ENCODE data around the gene PDIA2.

PDIA2 gene

DNA sequence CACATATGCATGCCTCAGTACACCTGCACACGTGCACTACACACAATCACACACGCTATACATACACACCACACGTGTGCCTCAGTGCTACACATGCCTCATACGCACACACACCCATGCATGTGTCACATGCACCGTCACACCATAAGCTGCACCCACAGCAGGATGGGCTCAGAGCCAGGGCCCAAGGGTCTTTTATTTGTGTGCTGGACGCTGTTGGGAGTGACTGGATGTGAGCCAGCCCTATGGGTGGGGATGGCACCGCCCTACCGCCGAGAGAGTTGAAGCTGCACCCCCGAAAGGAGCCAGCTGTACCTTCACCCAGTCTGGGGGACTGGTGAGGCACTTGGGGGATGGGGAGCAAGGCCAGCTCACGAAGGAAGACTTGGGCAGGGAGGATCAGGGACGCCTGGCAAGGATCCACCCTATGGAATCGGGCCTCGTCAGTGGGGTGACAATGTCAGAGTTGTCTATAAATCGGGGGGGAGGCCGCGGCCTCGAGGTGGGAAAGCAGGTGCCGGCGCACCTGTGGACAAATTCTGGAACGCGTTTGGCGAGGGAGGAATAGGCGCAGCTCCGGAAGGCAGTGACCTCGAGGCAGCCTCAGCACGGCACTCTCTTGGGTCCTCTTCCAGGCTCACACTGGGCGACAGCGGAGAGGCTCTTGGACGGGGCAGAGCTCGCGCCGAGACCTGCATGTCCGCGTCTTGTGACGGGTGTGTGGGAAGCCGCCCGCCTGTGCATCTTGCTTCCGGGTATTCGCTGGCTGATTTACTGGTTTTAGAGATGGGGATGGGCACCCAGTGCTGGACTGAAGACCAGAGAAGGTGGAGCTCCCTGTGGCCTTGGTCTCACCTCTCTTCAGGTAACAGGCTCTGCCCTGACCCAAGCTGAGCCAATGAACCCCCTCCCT, 14.6 kb upstream of the PDIA2 start:
- TF ChIP-seq, protein P1, sequence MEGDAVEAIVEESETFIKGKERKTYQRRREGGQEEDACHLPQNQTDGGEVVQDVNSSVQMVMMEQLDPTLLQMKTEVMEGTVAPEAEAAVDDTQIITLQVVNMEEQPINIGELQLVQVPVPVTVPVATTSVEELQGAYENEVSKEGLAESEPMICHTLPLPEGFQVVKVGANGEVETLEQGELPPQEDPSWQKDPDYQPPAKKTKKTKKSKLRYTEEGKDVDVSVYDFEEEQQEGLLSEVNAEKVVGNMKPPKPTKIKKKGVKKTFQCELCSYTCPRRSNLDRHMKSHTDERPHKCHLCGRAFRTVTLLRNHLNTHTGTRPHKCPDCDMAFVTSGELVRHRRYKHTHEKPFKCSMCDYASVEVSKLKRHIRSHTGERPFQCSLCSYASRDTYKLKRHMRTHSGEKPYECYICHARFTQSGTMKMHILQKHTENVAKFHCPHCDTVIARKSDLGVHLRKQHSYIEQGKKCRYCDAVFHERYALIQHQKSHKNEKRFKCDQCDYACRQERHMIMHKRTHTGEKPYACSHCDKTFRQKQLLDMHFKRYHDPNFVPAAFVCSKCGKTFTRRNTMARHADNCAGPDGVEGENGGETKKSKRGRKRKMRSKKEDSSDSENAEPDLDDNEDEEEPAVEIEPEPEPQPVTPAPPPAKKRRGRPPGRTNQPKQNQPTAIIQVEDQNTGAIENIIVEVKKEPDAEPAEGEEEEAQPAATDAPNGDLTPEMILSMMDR (IDR thresholded peaks at IDR 0.05; ENCODE audit: low read depth, low read length, missing control alignments) = no peak

DNA sequence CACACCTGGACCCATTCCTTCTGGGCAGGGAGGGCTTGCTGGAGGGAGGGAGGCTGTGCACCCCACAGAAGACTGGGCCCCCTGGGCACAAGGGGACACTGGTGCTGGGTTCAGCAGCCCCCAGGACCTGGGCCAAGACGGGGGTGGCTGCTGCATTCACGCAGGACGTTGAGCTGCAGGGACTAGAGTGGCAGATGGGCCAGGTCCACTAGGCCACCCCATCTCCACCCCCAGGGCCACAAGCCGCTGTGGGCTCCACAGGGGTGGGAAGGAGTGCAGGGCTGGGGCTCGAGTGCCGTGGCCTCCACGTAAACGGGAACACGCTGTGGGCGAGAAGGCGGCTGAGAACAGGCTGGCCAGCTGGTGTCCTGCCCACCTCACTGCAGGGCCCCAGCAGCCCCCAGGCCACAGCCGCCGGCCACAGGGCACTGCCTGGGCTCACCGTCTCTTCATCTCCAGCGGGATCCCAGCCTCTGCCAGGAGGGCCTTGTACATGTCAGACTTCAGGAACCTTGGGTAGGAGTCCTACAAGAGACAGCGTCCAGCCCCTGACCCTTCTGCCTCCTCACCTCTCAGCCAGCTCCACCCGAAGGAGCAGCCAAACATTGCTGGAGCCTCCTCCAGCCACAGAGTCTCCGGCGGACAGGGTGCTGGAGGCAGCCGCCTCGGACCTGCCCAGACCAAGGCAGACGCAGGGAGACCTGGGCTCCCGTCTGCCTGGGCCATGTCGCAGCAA, 13.7 kb upstream of the PDIA2 start:
- in situ Hi-C loops (cut with HindIII; ENCODE audit: low sequenced_read_pairs) = no loop called here
- no peak for DNase-seq (ENCODE audit: low read depth)
- TF ChIP-seq, protein P1 (IDR thresholded peaks at IDR 0.05; ENCODE audit: low read depth, low read length, missing control alignments) = no peak
- H3K4me3 ChIP-seq (ENCODE audit: low read depth, low read length) = no peak overlapping the region

More for the DNA sequence above, 14.6 kb upstream of the PDIA2 start:
- in situ Hi-C loops (cut with HindIII; ENCODE audit: low sequenced_read_pairs) = no loop called here
- no peak for DNase-seq (ENCODE audit: low read depth)
- no peak overlapping the region for H3K4me3 ChIP-seq (ENCODE audit: low read depth, low read length)

DNA sequence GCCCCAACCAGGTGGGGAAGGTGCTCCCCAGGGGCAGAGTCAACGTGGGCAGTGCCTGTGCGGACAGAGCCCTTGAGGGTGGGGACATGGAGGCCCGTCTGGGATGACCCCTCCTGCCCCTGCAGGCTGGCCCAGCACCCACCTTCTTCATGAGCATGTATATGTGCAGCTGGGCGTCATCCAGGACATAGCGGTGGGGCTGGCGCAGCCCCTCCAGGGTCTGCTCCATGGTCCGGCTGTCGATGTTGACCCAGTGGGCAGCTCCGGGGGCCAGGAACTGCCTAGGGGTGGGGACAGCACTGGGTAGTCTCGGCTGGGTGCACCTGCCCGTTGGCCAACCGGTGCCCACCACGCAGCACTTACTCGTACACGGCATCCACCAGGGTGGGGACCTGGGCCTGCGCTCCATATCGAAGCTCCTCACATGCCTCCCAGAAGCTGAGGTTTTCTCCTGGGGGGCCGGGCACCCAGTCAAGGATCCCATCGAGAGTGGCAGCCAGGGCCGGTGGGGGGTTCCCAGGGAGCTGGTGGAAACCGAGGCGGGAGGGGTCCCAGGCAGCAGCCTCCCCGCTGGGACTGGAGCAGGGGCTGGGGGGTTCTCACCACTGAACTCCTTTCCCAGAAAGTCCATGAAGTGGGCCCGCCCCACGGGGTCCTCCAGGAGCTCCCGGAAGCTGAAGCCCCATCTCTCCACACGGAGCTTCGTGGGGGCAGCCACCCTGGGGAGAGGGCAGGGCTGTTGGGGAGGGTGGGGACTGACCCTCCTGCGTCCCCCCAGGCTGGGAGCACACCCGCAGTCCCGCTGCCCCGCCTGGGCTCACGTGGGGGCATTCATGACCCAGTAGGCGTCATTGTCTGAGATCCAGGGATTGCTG, 12.3 kb upstream of the PDIA2 start:
- TF ChIP-seq, protein P1 (IDR thresholded peaks at IDR 0.05; ENCODE audit: low read depth, low read length, missing control alignments) = no peak
- in situ Hi-C loops (cut with HindIII; ENCODE audit: low sequenced_read_pairs) = no loop called here
- no peak for DNase-seq (ENCODE audit: low read depth)

DNA sequence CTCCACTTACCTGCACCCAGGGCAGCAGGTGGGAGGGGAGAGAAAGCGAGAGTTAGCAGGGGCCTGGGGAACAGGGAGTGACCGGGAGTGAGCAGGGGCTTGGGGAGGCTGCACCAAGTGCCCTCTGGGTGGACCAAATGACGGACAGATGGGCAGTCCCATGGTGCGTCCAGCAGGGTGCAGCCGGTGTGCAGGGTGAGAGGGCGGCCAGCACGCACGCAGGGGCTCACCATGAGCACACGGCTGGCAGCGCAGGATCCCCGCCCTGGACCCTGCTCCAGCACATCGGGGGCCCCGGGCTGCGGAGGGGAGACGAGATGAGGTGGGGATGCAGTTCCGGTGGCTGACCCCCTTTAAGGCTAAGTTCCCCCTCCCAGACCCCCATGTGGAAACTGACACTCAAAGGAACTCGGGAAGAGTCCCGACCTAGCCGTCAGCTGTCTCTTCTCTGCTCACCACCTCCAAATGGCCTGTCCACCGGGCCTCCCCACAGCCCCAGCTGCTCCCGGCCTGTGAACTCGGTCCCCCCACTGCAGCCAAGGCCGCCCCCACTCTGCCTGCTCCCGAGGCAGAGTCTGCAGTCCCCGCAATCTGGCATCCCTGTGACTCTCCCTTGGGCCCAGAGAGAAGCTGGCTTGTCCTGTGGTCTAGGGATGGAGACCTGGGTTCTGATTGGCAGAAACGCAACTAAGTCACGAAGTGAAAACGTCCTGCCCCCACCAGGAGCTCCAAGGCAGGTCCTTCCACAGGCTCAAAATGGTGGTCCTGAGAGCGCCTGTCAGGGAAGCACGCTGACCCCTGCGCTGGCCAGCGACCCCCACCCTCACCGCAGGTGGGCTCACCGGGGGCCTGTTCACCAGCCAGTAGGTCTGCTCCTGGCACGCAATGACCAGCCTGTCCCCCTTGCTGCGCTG, 10.1 kb upstream of the PDIA2 start:
- no peak for DNase-seq (ENCODE audit: low read depth)
- TF ChIP-seq, protein P1 (IDR thresholded peaks at IDR 0.05; ENCODE audit: low read depth, low read length, missing control alignments) = no peak
- in situ Hi-C loops (cut with HindIII; ENCODE audit: low sequenced_read_pairs) = no loop called here
- H3K4me3 ChIP-seq (ENCODE audit: low read depth, low read length) = no peak overlapping the region

More for the DNA sequence above, 12.3 kb upstream of the PDIA2 start:
- H3K4me3 ChIP-seq (ENCODE audit: low read depth, low read length) = no peak overlapping the region

DNA sequence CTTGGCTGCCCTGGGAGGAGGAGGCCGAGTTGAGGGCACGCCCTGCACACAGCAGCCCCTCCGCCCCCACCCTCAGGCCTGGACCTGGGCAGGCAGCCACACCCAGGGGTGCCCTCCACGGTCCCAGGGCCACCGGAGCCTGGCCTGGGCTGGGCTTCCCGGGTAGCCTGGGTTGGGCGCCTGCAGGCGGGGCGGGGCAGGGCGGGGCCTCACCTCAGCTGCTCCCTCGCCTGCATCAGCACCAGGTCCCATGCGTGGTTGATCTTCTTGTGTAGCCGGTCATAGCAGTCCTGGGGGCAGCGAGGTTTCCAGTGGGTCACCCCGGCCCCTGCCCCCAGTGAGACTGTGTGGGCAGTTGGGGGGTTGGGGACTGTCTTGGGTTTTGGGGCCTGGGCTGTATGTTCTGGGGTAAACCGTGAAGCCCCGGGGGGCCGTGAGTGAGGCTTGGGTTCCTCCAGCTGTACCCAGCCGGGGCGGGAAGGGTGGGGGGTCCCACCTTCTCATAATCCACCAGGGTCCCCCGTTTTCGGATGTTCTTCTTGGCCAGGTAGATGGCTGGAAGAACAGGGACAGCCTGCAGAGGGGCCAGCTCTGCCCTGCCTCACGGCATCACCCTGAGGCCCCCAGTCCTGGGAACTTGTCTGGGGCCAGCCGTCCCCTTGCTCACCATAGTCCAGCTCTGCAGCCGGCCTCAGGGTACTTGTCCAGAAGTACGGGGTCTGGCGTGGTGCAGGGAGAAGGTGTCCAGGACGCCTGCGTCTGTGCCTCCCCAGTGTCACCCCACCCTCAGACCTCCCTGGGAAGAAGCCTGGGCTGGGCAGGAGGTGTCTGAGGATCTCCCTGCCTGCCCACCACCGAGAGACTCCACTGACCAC, 9.2 kb upstream of the PDIA2 start:
- TF ChIP-seq, protein P1 (IDR thresholded peaks at IDR 0.05; ENCODE audit: low read depth, low read length, missing control alignments) = no peak
- no peak for DNase-seq (ENCODE audit: low read depth)
- in situ Hi-C loops (cut with HindIII; ENCODE audit: low sequenced_read_pairs) = no loop called here
- no peak overlapping the region for H3K4me3 ChIP-seq (ENCODE audit: low read depth, low read length)
